K562 (cell line): Measurements from ENCODE around the gene ANAPC10. TPM values are rescaled to one million over a fixed set of nuclear protein-coding genes. Genes with fewer than 3 reads are reported as not detected.

ENCODE experiments used
- ATAC-seq: fragments of 200-7000 bp; cut with Tn5 transposase; 3 replicates; pipeline ENCODE4 v1.9.1; 2020; ENCODE audit warnings: moderate library complexity
- BruUV-seq: library from RNA; stranded (reverse); fragments of 400-500 nt; replicated peaks from 2 replicates; lab custom pipeline; 2021; lab: Mats Ljungman, UMichigan
- CTCF ChIA-PET: fragments of 300-600 bp; formaldehyde crosslinking; extraction: SDS; loops from one replicate; lab custom pipeline; 2021; ENCODE audit warnings: low intra/inter-chr PET ratio; lab: Yijun Ruan, JAX
- POLR2A ChIA-PET: fragments of 300-600, 350-650 bp; sonication (Branson Sonifier 250); formaldehyde crosslinking; extraction: SDS; loops from one replicate; lab custom pipeline; 2021; ENCODE audit warnings: antibody characterized with exemption, inconsistent platforms; lab: Yijun Ruan, JAX
- DNase-seq, 4 experiments: peaks; one replicate each; pipeline versions ENCODE4 v3.0.0 to v3.0.0-alpha.2; 2011 to 2018; ENCODE audit warnings: low spot score in 3 of 4, mixed read lengths in 3 of 4; ENCODE audit errors: extremely low read depth in 1 of 4
- FAIRE-seq: peaks from 2 replicates; lab custom pipeline; 2011; peaks lifted over from hg19 to GRCh38; lab: Jason Lieb, UNC
- H2AFZ ChIP-seq: 2 replicates; pipeline ENCODE4 v1.6.0; 2011; ENCODE audit warnings: low read depth, low read length, control low read depth, inconsistent platforms
- H3K27ac ChIP-seq: fragments of 200-600 bp; 3 replicates; pipeline ENCODE4 v1.8.0; 2011; ENCODE audit warnings: low read depth, mild to moderate bottlenecking, control low read depth, inconsistent platforms, low read length, moderate library complexity, mixed read lengths; ENCODE audit errors: extremely low read depth
- H3K27me3 ChIP-seq, 2 experiments: fragments of 300-600 bp in 1 of 2; 2 replicates in 1 of 2; 3 replicates in 1 of 2; pipeline versions ENCODE4 v1.6.0 to v1.8.0; 2011; ENCODE audit warnings: inconsistent platforms in 2 of 2, low read length in 2 of 2, mild to moderate bottlenecking in 1 of 2, mixed read lengths in 1 of 2, moderate library complexity in 1 of 2; ENCODE audit not compliant: control insufficient read depth in 2 of 2, insufficient read depth in 2 of 2
- H3K36me3 ChIP-seq: fragments of 300-600 bp; 3 replicates; pipeline ENCODE4 v1.8.0; 2011; ENCODE audit warnings: mild to moderate bottlenecking, low read length, inconsistent platforms; ENCODE audit not compliant: control insufficient read depth, insufficient read depth
- H3K4me1 ChIP-seq, 2 experiments: fragments of 200-600 bp in 1 of 2; replicated peaks in 1 of 2; 2 replicates in 1 of 2; 3 replicates in 1 of 2; pipeline versions ENCODE4 v1.5.1 to v1.8.0; 2011; ENCODE audit warnings: inconsistent platforms in 2 of 2, low read length in 2 of 2, mild to moderate bottlenecking in 1 of 2, mixed read lengths in 1 of 2, moderate library complexity in 1 of 2; ENCODE audit not compliant: control insufficient read depth in 2 of 2, insufficient read depth in 2 of 2
- H3K4me2 ChIP-seq: 2 replicates; pipeline ENCODE4 v1.6.1; 2011; ENCODE audit warnings: low read length, control low read depth, inconsistent platforms, mixed read lengths; ENCODE audit not compliant: insufficient read depth
- H3K4me3 ChIP-seq: fragments of 200-600 bp; sonication (generic), shearing (Covaris generic); 2 replicates; pipeline ENCODE4 v1.5.1; 2016; ENCODE audit warnings: control low read depth, inconsistent platforms
- H3K79me2 ChIP-seq: fragments of 200-600 bp; 3 replicates; pipeline ENCODE4 v1.8.0; 2011; ENCODE audit warnings: low read length, inconsistent platforms; ENCODE audit not compliant: control insufficient read depth, insufficient read depth
- H3K9ac ChIP-seq, 2 experiments: 2 replicates each; pipeline versions ENCODE4 v1.6.0 to v1.6.1; 2011; ENCODE audit warnings: low read depth in 2 of 2, low read length in 2 of 2, control low read depth in 1 of 2, inconsistent platforms in 1 of 2, mild to moderate bottlenecking in 1 of 2, mixed read lengths in 1 of 2; ENCODE audit not compliant: insufficient read depth in 1 of 2
- H3K9me1 ChIP-seq: one replicate; pipeline ENCODE4 v1.6.0; 2011; ENCODE audit warnings: inconsistent platforms, mild to moderate bottlenecking, low read length, moderate library complexity; ENCODE audit not compliant: control insufficient read depth, insufficient read depth
- H3K9me3 ChIP-seq: replicated peaks from 2 replicates; pipeline ENCODE4 v1.5.1; 2011; ENCODE audit warnings: low read depth, low read length, inconsistent platforms; ENCODE audit not compliant: control insufficient read depth, insufficient read depth
- H4K20me1 ChIP-seq: replicated peaks from 2 replicates; pipeline ENCODE4 v1.6.1; 2011; ENCODE audit warnings: low read length, inconsistent platforms, mixed read lengths; ENCODE audit not compliant: control insufficient read depth, insufficient read depth
- CBFA2T2 ChIP-seq: fragments of 450-650 bp; conservative IDR thresholded peaks from 2 replicates; pipeline ENCODE4 v1.6.1; 2017; ENCODE audit warnings: mild to moderate bottlenecking
- COPS2 ChIP-seq: fragments of 450-650 bp; conservative IDR thresholded peaks from 2 replicates; pipeline ENCODE4 v1.6.1; 2016; ENCODE audit warnings: mild to moderate bottlenecking, moderate library complexity
- FOXO4 ChIP-seq: fragments of 450-650 bp; formaldehyde crosslinking; IDR thresholded peaks from 2 replicates; pipeline ENCODE4 v1.4.0; 2020; ENCODE audit warnings: mild to moderate bottlenecking, moderate library complexity
- HEY1 ChIP-seq: fragments of 250-450 bp; sonication (Bioruptor Pico); IDR thresholded peaks from 2 replicates; pipeline ENCODE4 v1.5.0; 2020; ENCODE audit warnings: mild to moderate bottlenecking, moderate library complexity, borderline replicate concordance
- HNRNPUL1 ChIP-seq: fragments of 200-400 bp; formaldehyde crosslinking; IDR thresholded peaks from 2 replicates; pipeline ENCODE4 v1.6.1; 2017; ENCODE audit warnings: low read length
- MBD1 ChIP-seq: fragments of 250-450 bp; sonication (Bioruptor Pico); IDR thresholded peaks from 2 replicates; pipeline ENCODE4 v1.8.0; 2022; ENCODE audit warnings: inconsistent platforms
- MEIS2 ChIP-seq: fragments of 450-650 bp; IDR thresholded peaks from 2 replicates; pipeline ENCODE4 v1.6.1; 2014; ENCODE audit warnings: mild to moderate bottlenecking; ENCODE audit not compliant: partially characterized antibody
- NCOA1 ChIP-seq: fragments of 450-650 bp; IDR thresholded peaks from 2 replicates; pipeline ENCODE4 v1.6.1; 2016; ENCODE audit warnings: low read depth
- POLR2G ChIP-seq: fragments of 200-400 bp; formaldehyde crosslinking; IDR thresholded peaks from 2 replicates; pipeline ENCODE4 v1.6.1; 2017; ENCODE audit warnings: low read depth, mild to moderate bottlenecking, antibody characterized with exemption, low read length, moderate library complexity
- PRMT5 ChIP-seq: sonication (generic); formaldehyde crosslinking; IDR thresholded peaks from 2 replicates; pipeline ENCODE4 v1.5.0; 2020; ENCODE audit warnings: missing genetic modification reagents
- TFAP4 ChIP-seq: sonication (generic); formaldehyde crosslinking; IDR thresholded peaks from 2 replicates; pipeline ENCODE4 v1.8.0; 2022; ENCODE audit warnings: missing genetic modification reagents, mild to moderate bottlenecking, moderate library complexity, borderline replicate concordance
- ZBTB26 ChIP-seq: fragments of 450-650 bp; formaldehyde crosslinking; IDR thresholded peaks from 2 replicates; pipeline ENCODE4 v1.4.0; 2022; ENCODE audit warnings: missing genetic modification characterization
- ZC3H11A ChIP-seq: IDR thresholded peaks from 2 replicates; pipeline ENCODE4 v1.6.1; 2012; ENCODE audit warnings: low read depth, low read length, improper control_type of control experiment
- ZC3H4 ChIP-seq: sonication (generic); formaldehyde crosslinking; IDR thresholded peaks from 2 replicates; pipeline ENCODE4 v1.9.0; 2021; ENCODE audit warnings: missing genetic modification reagents, borderline replicate concordance
- ZNF124 ChIP-seq: sonication (generic); formaldehyde crosslinking; IDR thresholded peaks from 2 replicates; pipeline ENCODE4 v1.8.1; 2022; ENCODE audit warnings: missing genetic modification reagents
- ZNF282 ChIP-seq: sonication (generic); formaldehyde crosslinking; IDR thresholded peaks from 2 replicates; pipeline ENCODE4 v1.8.1; 2023; ENCODE audit warnings: missing genetic modification reagents
- ZNF583 ChIP-seq: fragments of 250-450 bp; sonication (Bioruptor Pico); IDR thresholded peaks from 2 replicates; pipeline ENCODE4 v1.4.0; 2020
- ZNF778 ChIP-seq: fragments of 450-650 bp; formaldehyde crosslinking; IDR thresholded peaks from 2 replicates; pipeline ENCODE4 v1.4.0; 2020; ENCODE audit warnings: mild to moderate bottlenecking, moderate library complexity
- ZZZ3 ChIP-seq: fragments of 450-650 bp; IDR thresholded peaks from 2 replicates; pipeline ENCODE4 v1.6.1; 2016; ENCODE audit warnings: antibody characterized with exemption, mild to moderate bottlenecking, moderate library complexity
- WGBS: fragments of 100-300 bp; shearing (Covaris generic); methylation state at CpG from one replicate; pipeline ENCODE4 v1.1.6; 2016; ENCODE audit warnings: low coverage, mixed read lengths; ENCODE audit not compliant: insufficient coverage; ENCODE audit errors: missing lambda C conversion rate; 5-methylcytosine and 5-hydroxymethylcytosine counted together
- in situ Hi-C: fragments of 300-500 bp; cut with MboI; formaldehyde crosslinking; loops from 4 replicates; pipeline ENCODE4 v1.15.0; 2018; ENCODE audit warnings: inconsistent platforms, mixed read lengths
- intact Hi-C: fragments of 100-400 bp; cut with micrococcal nuclease; formaldehyde crosslinking; loops from 2 replicates; pipeline ENCODE4 v1.14.2; 2022
- polyA plus RNA-seq, 8 experiments: library from polyadenylated mRNA; depleted of rRNA in 4 of 8; stranded (reverse) in 5 of 8; unstranded in 3 of 8; fragments of >200 nt; fragmentation: Nextera tagmentation in 2 of 8; fragmentation: Illumina TruSeq in 1 of 8; extraction: Ambion mirVana in 2 of 8; extraction: Trizol in 1 of 8; gene quantifications; 2 replicates each; pipeline versions ENCODE4 v1.2.1 to v1.2.3, GENCODE V29; 2011 to 2014; ENCODE audit warnings: inconsistent platforms in 1 of 8, missing spikeins in 1 of 8
- total RNA-seq, 7 experiments: library from RNA; depleted of rRNA in 6 of 7; stranded (reverse); fragments of >200 nt in 6 of 7; fragmentation: Illumina TruSeq in 2 of 7; extraction: Trizol in 2 of 7; gene quantifications; 2 replicates each; pipeline versions ENCODE4 v1.2.1 to v1.2.3, GENCODE V29; 2011 to 2021; ENCODE audit warnings: low replicate concordance in 1 of 7

The ANAPC10 gene
- total and polyA plus RNA-seq, 9 of the 15 experiments (the other 6 are each of a cell fraction or from before 2014, with no cell fraction given): 31.0 to 96.2 (median 60.3) TPM

GRCh38 chr4:145076469-145076855, 21.5 kb downstream of the ANAPC10 start:
- H3K9me1 ChIP-seq: no peaks in the 10 kb centered on the region
- no peaks in the 10 kb centered on the region for H3K27me3 ChIP-seq
- WGBS: 79% methylated on average over 2 of the region's 2 CpGs
- no peak overlapping the region for H3K9ac ChIP-seq
- POLR2A ChIA-PET: interaction anchor here (0.9 to 1.2 kb wide), 2 partner anchors 17 to 26 kb away, joined by 3 read pairs; no protein-coding TSS in a partner anchor
- BruUV-seq: no TSS peak
- FAIRE-seq (no peak), DNase-seq (no peak), ATAC-seq (no peak)
- TF ChIP-seq ZC3H4 (CRISPR knock-in tag) (no peak), MBD1 (no peak), POLR2G (no peak), HEY1 (CRISPR knock-in tag) (no peak), ZNF124 (CRISPR knock-in tag) (no peak), FOXO4 (CRISPR knock-in tag) (no peak), ZC3H11A (no peak), ZNF583 (CRISPR knock-in tag) (no peak), HNRNPUL1 (no peak), ZBTB26 (CRISPR knock-in tag) (no peak), NCOA1 (no peak), ZNF282 (CRISPR knock-in tag) (no peak), MEIS2 (no peak), ZNF778 (no peak), COPS2 (no peak), PRMT5 (CRISPR knock-in tag) (no peak), ZZZ3 (no peak), CBFA2T2 (no peak), TFAP4 (CRISPR knock-in tag) (no peak)
- in situ Hi-C loops (no loop called here), intact Hi-C loops (no loop called here)
- H2AFZ ChIP-seq: no peak overlapping the region
- H3K4me1 ChIP-seq: peaks cover 5 to 8% of the 10 kb centered on the region in 2 experiments; a peak in 4 of 5 replicates
- no peaks in the 10 kb centered on the region for H4K20me1 ChIP-seq
- H3K27ac ChIP-seq: no peak overlapping the region
- H3K9me3 ChIP-seq: no peaks in the 10 kb centered on the region
- H3K4me2 ChIP-seq: no peak overlapping the region
- H3K36me3 ChIP-seq: peaks cover 40% of the 10 kb centered on the region; the same call in 2 of the 3 replicates
- no peak overlapping the region for H3K4me3 ChIP-seq
- CTCF ChIA-PET: no interaction called here
- H3K79me2 ChIP-seq: peaks cover 48% of the 10 kb centered on the region
